ENCODE results near the gene CRIP1. TPM values are rescaled to one million over a fixed set of nuclear protein-coding genes. Genes with fewer than 3 reads are reported as not detected.

Gene CRIP1
- total and polyA plus RNA-seq, 8 donors = 71.5 to 281 (median 112) TPM

DNA sequence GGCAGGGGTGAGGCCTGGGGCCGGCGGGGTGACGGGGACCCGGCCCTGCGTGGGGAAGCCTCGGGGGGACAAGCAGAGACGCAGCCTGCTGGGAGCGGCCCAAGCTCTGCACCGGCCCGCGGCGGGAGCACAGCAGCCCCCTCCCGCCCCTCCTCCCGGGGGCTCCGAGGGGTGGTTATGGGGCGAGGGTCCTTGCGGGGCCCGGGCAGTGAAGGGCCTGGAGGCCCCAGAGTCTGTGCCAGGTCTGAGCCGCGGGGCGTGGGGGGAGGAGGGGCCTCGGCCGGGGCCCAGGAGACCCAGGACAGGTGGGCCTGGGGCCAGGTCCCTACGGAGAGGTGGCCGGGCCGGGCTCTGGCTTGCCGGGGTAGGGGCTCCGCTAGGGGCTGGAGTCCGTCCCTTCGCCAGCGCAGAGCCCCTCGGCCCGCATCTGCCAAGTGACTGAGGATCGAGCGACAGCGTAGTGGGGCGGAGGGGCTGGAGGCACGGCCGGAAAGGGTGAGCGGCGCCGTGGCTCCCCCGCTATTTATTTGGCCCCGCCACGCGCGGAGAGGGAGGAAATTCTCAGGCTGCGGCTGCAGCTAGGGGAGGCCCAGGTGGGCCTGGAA, 40.2 kb downstream of the CRIP1 start:
- Histone ChIP-seq H3K27ac (no peak overlapping the region), H3K4me3 (peak overlapping the region; percentile 52), H3K9me3 (no peaks in the 10 kb centered on the region), H3K27me3 (peaks cover 16 to 78% of the 10 kb centered on the region in 2 donors), H3K4me1 (peaks cover 12 to 40% of the 10 kb centered on the region in 2 donors), H3K36me3 (no peaks in the 10 kb centered on the region)
- intact Hi-C loops (cut with DNase I) = no loop called here
- TF ChIP-seq, protein P1, sequence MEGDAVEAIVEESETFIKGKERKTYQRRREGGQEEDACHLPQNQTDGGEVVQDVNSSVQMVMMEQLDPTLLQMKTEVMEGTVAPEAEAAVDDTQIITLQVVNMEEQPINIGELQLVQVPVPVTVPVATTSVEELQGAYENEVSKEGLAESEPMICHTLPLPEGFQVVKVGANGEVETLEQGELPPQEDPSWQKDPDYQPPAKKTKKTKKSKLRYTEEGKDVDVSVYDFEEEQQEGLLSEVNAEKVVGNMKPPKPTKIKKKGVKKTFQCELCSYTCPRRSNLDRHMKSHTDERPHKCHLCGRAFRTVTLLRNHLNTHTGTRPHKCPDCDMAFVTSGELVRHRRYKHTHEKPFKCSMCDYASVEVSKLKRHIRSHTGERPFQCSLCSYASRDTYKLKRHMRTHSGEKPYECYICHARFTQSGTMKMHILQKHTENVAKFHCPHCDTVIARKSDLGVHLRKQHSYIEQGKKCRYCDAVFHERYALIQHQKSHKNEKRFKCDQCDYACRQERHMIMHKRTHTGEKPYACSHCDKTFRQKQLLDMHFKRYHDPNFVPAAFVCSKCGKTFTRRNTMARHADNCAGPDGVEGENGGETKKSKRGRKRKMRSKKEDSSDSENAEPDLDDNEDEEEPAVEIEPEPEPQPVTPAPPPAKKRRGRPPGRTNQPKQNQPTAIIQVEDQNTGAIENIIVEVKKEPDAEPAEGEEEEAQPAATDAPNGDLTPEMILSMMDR (IDR thresholded peaks at IDR 0.05) = no peak
- ATAC-seq (no peak), DNase-seq (peak in 2 of 4 donors; percentile 31 to 76)

DNA sequence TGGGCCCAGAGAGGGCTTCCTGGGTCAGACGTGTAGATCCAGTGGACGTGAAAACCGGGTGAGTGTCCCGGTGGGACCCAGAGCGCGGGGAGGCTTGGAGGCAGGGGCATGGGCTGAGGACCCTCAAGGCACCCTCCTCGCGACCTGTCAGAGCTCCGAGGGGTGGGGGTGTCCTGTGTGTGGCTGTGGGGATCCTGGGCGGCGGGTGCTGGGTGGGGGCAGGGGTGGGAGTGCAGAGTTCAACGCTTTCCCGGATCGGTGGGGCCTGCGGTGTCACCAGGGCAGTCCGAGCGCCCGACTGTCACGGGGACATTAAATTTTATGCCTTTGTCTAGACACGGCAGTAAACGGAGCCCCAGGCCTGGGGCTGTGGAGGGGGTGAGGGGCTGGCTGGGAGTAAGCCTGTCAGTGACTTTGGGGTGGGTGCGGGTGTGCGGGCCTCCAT, 40.7 kb downstream of the CRIP1 start:
- Histone ChIP-seq H3K4me1 (peaks cover 12 to 40% of the 10 kb centered on the region in 2 donors), H3K27ac (no peak overlapping the region), H3K36me3 (no peaks in the 10 kb centered on the region), H3K4me3 (peak overlapping the region; percentile 52), H3K9me3 (no peaks in the 10 kb centered on the region), H3K27me3 (peaks cover 16 to 72% of the 10 kb centered on the region in 2 donors)
- ATAC-seq (no peak), DNase-seq (no peak)
- TF ChIP-seq, protein P1 (IDR thresholded peaks at IDR 0.05) = no peak
- intact Hi-C loops (cut with DNase I) = no loop called here

DNA sequence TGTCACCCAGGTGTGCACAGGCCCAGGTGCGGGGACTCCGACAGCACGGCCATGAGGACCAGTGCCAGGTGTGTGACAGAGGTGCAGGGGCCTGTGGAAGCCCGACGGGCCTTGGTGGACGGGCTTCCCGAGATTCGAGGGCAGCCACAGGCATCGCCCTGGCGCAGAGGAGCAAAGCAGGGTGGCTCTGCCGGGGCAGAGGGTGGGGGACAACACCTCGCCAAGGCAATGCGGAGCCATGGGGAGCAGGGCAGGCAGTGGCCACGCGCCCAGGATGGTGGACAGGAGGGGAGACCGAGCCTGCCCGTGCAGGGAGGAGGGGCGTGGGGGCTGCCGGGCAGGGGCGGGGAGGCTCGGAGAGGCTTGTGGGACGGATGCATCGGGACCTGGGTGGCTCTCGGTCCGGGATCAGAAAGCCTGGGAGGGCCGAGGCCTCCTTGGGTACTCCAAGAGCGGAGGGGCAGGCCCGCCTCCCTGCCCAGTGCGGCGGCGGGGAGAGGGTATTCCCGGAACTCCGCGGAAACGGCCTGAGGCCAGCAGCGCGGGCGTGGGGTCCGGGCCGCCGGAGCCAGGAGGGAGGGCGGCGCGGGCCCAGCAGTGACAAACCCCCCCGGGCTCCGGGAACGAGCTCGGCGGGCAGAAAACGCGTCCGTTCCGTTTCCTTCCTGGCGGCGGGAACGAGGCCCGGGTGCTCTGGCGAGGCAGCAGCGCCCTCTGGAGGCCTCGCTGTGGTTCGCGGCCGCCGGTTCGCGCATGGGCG, 41.3 kb downstream of the CRIP1 start:
- ATAC-seq (peak; percentile 90), DNase-seq (peak; percentile 74 to 94 (median 82))
- TF ChIP-seq, protein P1 (IDR thresholded peaks at IDR 0.05) = peak; percentile 91 to 93
- Histone ChIP-seq H3K36me3 (no peaks in the 10 kb centered on the region), H3K4me3 (peak overlapping the region; percentile 52 to 57), H3K27me3 (peaks cover 16 to 67% of the 10 kb centered on the region in 2 donors), H3K9me3 (no peaks in the 10 kb centered on the region), H3K4me1 (peaks cover 12 to 40% of the 10 kb centered on the region in 2 donors), H3K27ac (peak overlapping the region in 1 of 2 donors; percentile 24)
- intact Hi-C loops (cut with DNase I) = no loop called here

DNA sequence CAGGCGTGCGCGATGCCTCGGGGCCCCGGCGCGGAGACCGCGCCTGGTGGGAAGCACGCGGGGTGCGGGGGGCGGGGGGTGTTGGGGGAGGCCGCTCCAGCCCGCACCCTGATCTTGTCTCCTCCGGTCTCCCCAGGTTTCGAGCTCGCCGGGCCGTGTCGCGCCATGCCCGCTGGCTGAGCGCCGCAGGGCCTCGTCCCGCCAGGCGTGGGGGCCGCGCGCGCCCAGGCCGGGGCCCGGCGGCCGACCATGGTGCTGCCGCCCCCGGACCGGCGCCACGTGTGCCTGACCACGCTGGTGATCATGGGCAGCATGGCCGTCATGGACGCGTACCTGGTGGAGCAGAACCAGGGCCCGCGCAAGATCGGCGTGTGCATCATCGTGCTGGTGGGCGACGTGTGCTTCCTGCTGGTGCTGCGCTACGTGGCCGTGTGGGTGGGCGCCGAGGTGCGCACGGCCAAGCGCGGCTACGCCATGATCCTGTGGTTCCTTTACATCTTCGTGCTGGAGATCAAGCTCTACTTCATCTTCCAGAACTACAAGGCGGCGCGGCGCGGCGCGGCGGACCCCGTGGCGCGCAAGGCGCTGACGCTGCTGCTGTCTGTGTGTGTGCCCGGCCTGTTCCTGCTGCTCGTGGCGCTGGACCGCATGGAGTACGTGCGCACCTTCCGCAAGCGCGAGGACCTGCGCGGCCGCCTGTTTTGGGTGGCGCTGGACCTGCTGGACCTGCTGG, 42.1 kb downstream of the CRIP1 start:
- Histone ChIP-seq H3K27me3 (peaks cover 16 to 67% of the 10 kb centered on the region in 2 donors), H3K4me1 (peaks cover 12 to 40% of the 10 kb centered on the region in 2 donors), H3K4me3 (peak overlapping the region; percentile 52 to 57), H3K36me3 (no peaks in the 10 kb centered on the region), H3K9me3 (no peaks in the 10 kb centered on the region), H3K27ac (peak overlapping the region in 1 of 2 donors; percentile 24)
- ATAC-seq = no peak
- intact Hi-C loops (cut with DNase I) = no loop called here
- TF ChIP-seq, protein P1 (IDR thresholded peaks at IDR 0.05) = peak in 1 of 2 donors; percentile 42
- no peak for DNase-seq

DNA sequence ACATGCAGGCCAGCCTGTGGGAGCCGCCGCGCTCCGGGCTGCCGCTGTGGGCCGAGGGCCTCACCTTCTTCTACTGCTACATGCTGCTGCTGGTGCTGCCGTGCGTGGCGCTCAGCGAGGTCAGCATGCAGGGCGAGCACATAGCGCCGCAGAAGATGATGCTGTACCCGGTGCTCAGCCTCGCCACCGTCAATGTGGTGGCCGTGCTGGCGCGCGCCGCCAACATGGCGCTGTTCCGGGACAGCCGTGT, 42.6 kb downstream of the CRIP1 start:
- H3K9me3 ChIP-seq = no peaks in the 10 kb centered on the region
- peaks cover 12 to 40% of the 10 kb centered on the region in 2 donors for H3K4me1 ChIP-seq
- intact Hi-C loops (cut with DNase I) = no loop called here
- H3K27me3 ChIP-seq = peaks cover 16 to 67% of the 10 kb centered on the region in 2 donors
- H3K27ac ChIP-seq = no peak overlapping the region
- DNase-seq = no peak
- H3K36me3 ChIP-seq = no peaks in the 10 kb centered on the region
- peak overlapping the region in 1 of 2 donors; percentile 52 for H3K4me3 ChIP-seq
- TF ChIP-seq, protein P1 (IDR thresholded peaks at IDR 0.05) = no peak
- ATAC-seq = no peak

All from left lung (tissue), 10 donors.